K562 (cell line): ENCODE data around the gene TSHZ1. TPM values are rescaled to one million over a fixed set of nuclear protein-coding genes. Genes with fewer than 3 reads are reported as not detected.

Experiments
- ARID3A ChIP-seq: IDR thresholded peaks from 2 replicates; pipeline ENCODE4 v1.6.1; 2012; ENCODE audit warnings: low read depth, low read length, improper control_type of control experiment, borderline replicate concordance
- ATF7 ChIP-seq: fragments of 450-650 bp; IDR thresholded peaks from 2 replicates; pipeline ENCODE4 v1.7.1; 2014; ENCODE audit warnings: mild to moderate bottlenecking, moderate library complexity
- CREB1 ChIP-seq, 2 experiments: sonication (generic) in 1 of 2; formaldehyde crosslinking in 1 of 2; IDR thresholded peaks; 2 replicates each; pipeline versions ENCODE4 v1.6.1 to v1.8.0; 2012 to 2022; ENCODE audit warnings: inconsistent platforms in 1 of 2, mild to moderate bottlenecking in 1 of 2, missing genetic modification reagents in 1 of 2, moderate library complexity in 1 of 2
- EP400 ChIP-seq: fragments of 450-650 bp; IDR thresholded peaks from 2 replicates; pipeline ENCODE4 v1.6.1; 2017; ENCODE audit warnings: antibody characterized with exemption, mild to moderate bottlenecking, moderate library complexity
- ETV6 ChIP-seq, 3 experiments: fragments of 150-350 bp in 1 of 3; sonication (generic) in 1 of 3; formaldehyde crosslinking in 1 of 3; IDR thresholded peaks; 2 replicates each; pipeline versions ENCODE4 v1.6.1 to v1.8.0; 2014 to 2022; ENCODE audit warnings: borderline replicate concordance in 2 of 3, low read depth in 2 of 3, antibody characterized with exemption in 1 of 3, low read length in 1 of 3, mild to moderate bottlenecking in 1 of 3, missing genetic modification reagents in 1 of 3
- FOXK1 ChIP-seq: sonication (generic); formaldehyde crosslinking; IDR thresholded peaks from 2 replicates; pipeline ENCODE4 v1.8.0; 2022; ENCODE audit warnings: missing genetic modification reagents, mild to moderate bottlenecking, borderline replicate concordance
- FOXK2 ChIP-seq, 2 experiments: fragments of 450-650 bp; IDR thresholded peaks in 1 of 2; conservative IDR thresholded peaks in 1 of 2; 2 replicates each; pipeline ENCODE4 v1.6.1; 2016; ENCODE audit warnings: low read depth in 2 of 2, mild to moderate bottlenecking in 1 of 2
- MNT ChIP-seq, 2 experiments: fragments of 450-650 bp; conservative IDR thresholded peaks; 2 replicates each; pipeline ENCODE4 v1.6.1; 2017; ENCODE audit warnings: mild to moderate bottlenecking in 2 of 2, moderate library complexity in 2 of 2
- NCOA4 ChIP-seq: fragments of 450-650 bp; IDR thresholded peaks from 2 replicates; pipeline ENCODE4 v1.6.1; 2018; ENCODE audit warnings: mild to moderate bottlenecking; ENCODE audit not compliant: partially characterized antibody
- POLR2A ChIP-seq: fragments of 450-650 bp; conservative IDR thresholded peaks from 2 replicates; pipeline ENCODE4 v1.6.1; 2016
- SMARCA4 ChIP-seq: fragments of 450-650 bp; IDR thresholded peaks from 2 replicates; pipeline ENCODE4 v1.6.1; 2016
- SNIP1 ChIP-seq: fragments of 450-650 bp; IDR thresholded peaks from 2 replicates; pipeline ENCODE4 v1.7.1; 2017; ENCODE audit warnings: low read depth, mild to moderate bottlenecking
- VEZF1 ChIP-seq: fragments of 200-800 bp; sonication (Bioruptor generic); IDR thresholded peaks from 2 replicates; pipeline ENCODE4 v1.6.1; 2017; ENCODE audit warnings: missing genetic modification characterization, missing compliant biosample characterization
- ZBTB17 ChIP-seq: fragments of 450-650 bp; formaldehyde crosslinking; IDR thresholded peaks from 2 replicates; pipeline ENCODE4 v1.4.0; 2020; ENCODE audit warnings: mild to moderate bottlenecking
- ZBTB49 ChIP-seq: sonication (generic); formaldehyde crosslinking; IDR thresholded peaks from 2 replicates; pipeline ENCODE4 v1.8.0; 2022; ENCODE audit warnings: missing genetic modification reagents, mild to moderate bottlenecking, borderline replicate concordance
- ZNF740 ChIP-seq, 3 experiments: fragments of 200-800 bp in 1 of 3; sonication (Bioruptor generic) in 1 of 3; sonication (generic) in 1 of 3; formaldehyde crosslinking in 1 of 3; IDR thresholded peaks; 2 replicates each; pipeline versions ENCODE4 v1.6.1 to v1.8.0; 2016 to 2022; ENCODE audit warnings: mild to moderate bottlenecking in 2 of 3, missing compliant biosample characterization in 2 of 3, missing genetic modification characterization in 2 of 3, missing genetic modification reagents in 1 of 3
- ZSCAN32 ChIP-seq: fragments of 450-650 bp; formaldehyde crosslinking; IDR thresholded peaks from 2 replicates; pipeline ENCODE4 v1.4.0; 2020; ENCODE audit warnings: mild to moderate bottlenecking, moderate library complexity
- polyA plus RNA-seq, 8 experiments: library from polyadenylated mRNA; depleted of rRNA in 4 of 8; stranded (reverse) in 5 of 8; unstranded in 3 of 8; fragments of >200 nt; fragmentation: Nextera tagmentation in 2 of 8; fragmentation: Illumina TruSeq in 1 of 8; extraction: Ambion mirVana in 2 of 8; extraction: Trizol in 1 of 8; gene quantifications; 2 replicates each; pipeline versions ENCODE4 v1.2.1 to v1.2.3, GENCODE V29; 2011 to 2014; ENCODE audit warnings: inconsistent platforms in 1 of 8, missing spikeins in 1 of 8
- total RNA-seq, 7 experiments: library from RNA; depleted of rRNA in 6 of 7; stranded (reverse); fragments of >200 nt in 6 of 7; fragmentation: Illumina TruSeq in 2 of 7; extraction: Trizol in 2 of 7; gene quantifications; 2 replicates each; pipeline versions ENCODE4 v1.2.1 to v1.2.3, GENCODE V29; 2011 to 2021; ENCODE audit warnings: low replicate concordance in 1 of 7

TSHZ1 gene
- total and polyA plus RNA-seq, 9 of the 15 experiments (the other 6 are each of a cell fraction or from before 2014, with no cell fraction given): 1.1 to 7.2 (median 2.7) TPM

- TF ChIP-seq NCOA4 (peak; percentile 36), FOXK1 (CRISPR knock-in tag) (no peak), CREB1 (IDR thresholded peaks at IDR 0.05) (peak; percentile 48; the same call in 1 of the 2 replicates), CREB1 (CRISPR knock-in tag; IDR thresholded peaks at IDR 0.05) (no peak; the same call in 1 of the 2 replicates), POLR2A (peak; percentile 73), ZSCAN32 (CRISPR knock-in tag) (no peak), SMARCA4 (no peak), ZBTB17 (CRISPR knock-in tag) (peak; percentile 99), ZNF740 (CRISPR knock-in tag; IDR thresholded peaks at IDR 0.05) (no peak), ZNF740 (tag; IDR thresholded peaks at IDR 0.05) (peak in 1 of 2 experiments; percentile 76; a peak in 2 of 4 replicates), VEZF1 (peak; percentile 86), FOXK2 (conservative IDR thresholded peaks at IDR 0.05 in 1 of 2, IDR thresholded peaks at IDR 0.05 in 1 of 2; ENCODE audit: low read depth in 2 of 2) (peak; percentile 46 to 65), MNT (conservative IDR thresholded peaks at IDR 0.05) (peak in 1 of 2 experiments; percentile 17; a peak in 1 of 4 replicates), ARID3A (peak; percentile 44; the same call in 1 of the 2 replicates), SNIP1 (no peak), ETV6 (IDR thresholded peaks at IDR 0.05; ENCODE audit: borderline replicate concordance in 1 of 2, low read depth in 2 of 2, low read length in 1 of 2) (no peak), ETV6 (CRISPR knock-in tag; IDR thresholded peaks at IDR 0.05; ENCODE audit: borderline replicate concordance) (no peak), EP400 (peak; percentile 33; the same call in 1 of the 2 replicates), ATF7 (peak; percentile 28; the same call in 1 of the 2 replicates), ZBTB49 (CRISPR knock-in tag) (no peak)
Observed at GRCh38 chr18:75210274-75211001, at the start of gene TSHZ1 (continued).
